ENCODE measurements around the gene VWA8.

DNA sequence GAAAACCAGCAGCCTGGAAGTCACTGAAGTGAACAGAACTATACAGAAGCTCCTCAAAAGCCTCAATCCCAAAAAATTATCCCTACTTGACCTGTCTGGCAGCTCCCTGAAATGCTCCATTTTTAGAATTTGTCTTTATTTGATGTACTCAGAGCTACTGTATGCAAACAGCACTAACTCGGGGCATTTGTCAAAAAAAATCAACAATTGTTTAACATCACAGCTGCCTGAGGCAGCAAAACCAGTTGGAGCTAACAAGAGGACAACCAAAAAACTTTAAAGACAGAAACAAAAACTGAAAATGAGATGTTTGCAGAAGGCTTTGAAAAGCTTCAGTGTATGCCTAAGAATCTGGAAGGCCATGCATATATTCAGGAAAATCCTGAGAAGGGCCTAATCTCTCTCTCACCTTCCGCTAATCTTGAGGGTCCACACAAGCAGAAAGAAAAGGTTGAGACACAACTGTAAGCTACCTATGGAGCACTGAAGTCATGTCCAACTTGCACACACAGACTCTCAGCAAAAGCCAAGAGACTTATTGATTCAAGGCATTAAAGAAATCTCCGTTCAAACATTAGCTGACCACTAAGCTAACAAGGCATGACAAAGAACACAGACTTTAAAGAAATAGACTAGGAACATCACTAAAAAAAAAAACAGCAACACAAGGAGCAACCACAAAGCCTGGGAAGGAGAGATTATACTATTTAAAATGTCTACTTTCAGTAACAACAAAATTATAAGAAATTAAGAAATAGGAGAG, 16.1 kb downstream of the VWA8 start:
- TF ChIP-seq POLR2A (IDR thresholded peaks at IDR 0.05) (no peak), CTCF (IDR thresholded peaks at IDR 0.05) (no peak)
